Coronary artery (tissue), 2 donors: Measurements from ENCODE around the gene ATP2C2.

Experiments
- DNase-seq: peaks from one replicate; pipeline ENCODE4 v3.0.0-alpha.2; 2017; ENCODE audit warnings: low spot score
- H3K27ac ChIP-seq, 2 donors: fragments of 200-600 bp; sonication (generic); one replicate each; pipeline ENCODE4 v1.5.1; 2016 to 2019
- H3K4me3 ChIP-seq: fragments of 200-600 bp; sonication (generic); 2 replicates; pipeline ENCODE4 v1.5.1; 2016; ENCODE audit warnings: mild to moderate bottlenecking, moderate library complexity
- TF ChIP-seq, protein P1 (sequence below): fragments of 200-600 bp; sonication (generic); IDR thresholded peaks from one replicate; pipeline ENCODE4 v1.5.1; 2019; ENCODE audit warnings: antibody characterized with exemption

The ATP2C2 gene

DNA sequence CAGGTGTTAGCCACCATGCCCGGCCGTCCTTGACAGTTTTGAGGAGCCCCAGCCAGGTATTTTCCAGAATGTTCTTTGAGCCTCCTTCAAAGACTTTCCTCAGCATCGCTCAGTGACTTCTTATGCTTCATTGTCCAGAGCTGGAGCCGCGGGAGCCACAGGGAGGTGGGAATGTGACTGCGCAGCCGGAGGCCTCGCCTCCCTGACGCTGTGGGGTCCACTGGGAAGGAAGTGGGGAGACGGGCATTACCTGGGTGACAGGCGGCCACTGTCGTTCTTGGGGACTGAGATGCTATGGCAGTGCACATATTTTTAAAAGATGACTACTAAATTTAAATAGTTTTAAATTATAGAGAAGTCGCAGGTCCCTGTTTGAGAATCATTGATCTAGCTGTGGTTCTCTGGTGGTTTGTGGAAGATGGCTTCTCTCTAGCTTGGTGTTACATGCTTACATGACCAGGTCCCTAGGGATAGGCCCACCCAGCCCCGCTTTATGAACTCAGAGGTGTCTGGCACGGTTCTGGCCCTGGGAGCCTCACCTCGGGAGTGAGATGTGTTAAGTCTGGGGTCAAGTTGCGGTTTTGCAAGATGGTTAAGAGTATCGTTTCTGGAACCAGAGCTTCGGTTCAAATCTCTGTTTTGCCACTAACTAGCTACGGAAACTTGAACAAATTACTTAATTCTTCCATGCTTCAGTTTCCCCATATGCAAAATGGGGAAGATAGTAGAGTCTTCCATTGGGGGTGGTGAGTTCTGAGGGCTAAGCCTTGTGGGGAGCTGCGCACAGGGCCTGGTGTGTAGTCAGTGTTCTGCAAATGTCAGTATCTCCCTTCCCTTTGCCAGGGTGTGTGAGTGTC, 53.0 kb downstream of the ATP2C2 start:
- no peak for DNase-seq
- Histone ChIP-seq H3K27ac (no peak overlapping the region), H3K4me3 (no peak overlapping the region)
- TF ChIP-seq, protein P1, sequence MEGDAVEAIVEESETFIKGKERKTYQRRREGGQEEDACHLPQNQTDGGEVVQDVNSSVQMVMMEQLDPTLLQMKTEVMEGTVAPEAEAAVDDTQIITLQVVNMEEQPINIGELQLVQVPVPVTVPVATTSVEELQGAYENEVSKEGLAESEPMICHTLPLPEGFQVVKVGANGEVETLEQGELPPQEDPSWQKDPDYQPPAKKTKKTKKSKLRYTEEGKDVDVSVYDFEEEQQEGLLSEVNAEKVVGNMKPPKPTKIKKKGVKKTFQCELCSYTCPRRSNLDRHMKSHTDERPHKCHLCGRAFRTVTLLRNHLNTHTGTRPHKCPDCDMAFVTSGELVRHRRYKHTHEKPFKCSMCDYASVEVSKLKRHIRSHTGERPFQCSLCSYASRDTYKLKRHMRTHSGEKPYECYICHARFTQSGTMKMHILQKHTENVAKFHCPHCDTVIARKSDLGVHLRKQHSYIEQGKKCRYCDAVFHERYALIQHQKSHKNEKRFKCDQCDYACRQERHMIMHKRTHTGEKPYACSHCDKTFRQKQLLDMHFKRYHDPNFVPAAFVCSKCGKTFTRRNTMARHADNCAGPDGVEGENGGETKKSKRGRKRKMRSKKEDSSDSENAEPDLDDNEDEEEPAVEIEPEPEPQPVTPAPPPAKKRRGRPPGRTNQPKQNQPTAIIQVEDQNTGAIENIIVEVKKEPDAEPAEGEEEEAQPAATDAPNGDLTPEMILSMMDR: no peak

DNA sequence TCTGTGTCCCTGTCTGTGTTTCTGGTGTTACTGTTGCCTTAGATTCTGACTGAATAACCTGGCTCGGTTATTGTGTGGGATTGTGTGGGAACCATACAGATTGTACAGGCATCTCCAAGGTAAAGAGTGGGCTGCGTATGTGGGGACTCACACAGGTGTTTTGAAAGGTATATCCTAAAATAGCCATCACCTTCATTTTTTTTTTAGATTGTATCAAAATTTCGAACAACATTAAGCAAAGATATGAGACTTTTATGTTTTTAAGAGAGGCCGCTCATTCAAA, 53.5 kb downstream of the ATP2C2 start:
- Histone ChIP-seq H3K27ac (no peak overlapping the region), H3K4me3 (no peak overlapping the region)
- DNase-seq: no peak
- TF ChIP-seq, protein P1: no peak

- Histone ChIP-seq H3K27ac (no peak overlapping the region), H3K4me3 (no peak overlapping the region)
- TF ChIP-seq, protein P1: no peak
- DNase-seq: no peak
Observed at GRCh38 chr16:84423416-84423837, 55.1 kb downstream of the ATP2C2 start.

DNA sequence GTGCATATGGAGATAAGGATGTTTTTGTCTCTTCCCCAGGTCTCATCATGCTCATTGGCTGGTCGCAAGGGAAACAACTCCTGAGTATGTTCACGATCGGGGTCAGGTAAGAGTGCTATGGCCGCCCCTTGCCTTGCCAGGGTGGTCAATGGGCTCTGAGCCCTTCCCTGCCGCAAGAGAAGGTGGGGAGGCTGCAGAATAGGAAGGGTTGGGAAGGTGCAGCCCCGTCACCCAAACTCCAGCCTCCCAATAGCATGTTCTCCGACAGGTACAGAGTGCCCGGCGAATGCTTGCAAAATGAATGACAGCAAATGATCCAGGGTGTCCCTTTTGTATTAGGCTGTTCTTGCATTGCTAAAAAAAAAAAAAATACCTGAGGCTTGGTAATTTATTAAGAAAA, 57.4 kb downstream of the ATP2C2 start:
- DNase-seq: no peak
- TF ChIP-seq, protein P1: no peak

GRCh38 chr16:84426804-84427203, 58.5 kb downstream of the ATP2C2 start:
- TF ChIP-seq, protein P1: no peak
- no peak overlapping the region for H3K27ac ChIP-seq

More for the DNA sequence above, 57.4 kb downstream of the ATP2C2 start:
- no peak overlapping the region for H3K4me3 ChIP-seq
- no peak overlapping the region for H3K27ac ChIP-seq

DNA sequence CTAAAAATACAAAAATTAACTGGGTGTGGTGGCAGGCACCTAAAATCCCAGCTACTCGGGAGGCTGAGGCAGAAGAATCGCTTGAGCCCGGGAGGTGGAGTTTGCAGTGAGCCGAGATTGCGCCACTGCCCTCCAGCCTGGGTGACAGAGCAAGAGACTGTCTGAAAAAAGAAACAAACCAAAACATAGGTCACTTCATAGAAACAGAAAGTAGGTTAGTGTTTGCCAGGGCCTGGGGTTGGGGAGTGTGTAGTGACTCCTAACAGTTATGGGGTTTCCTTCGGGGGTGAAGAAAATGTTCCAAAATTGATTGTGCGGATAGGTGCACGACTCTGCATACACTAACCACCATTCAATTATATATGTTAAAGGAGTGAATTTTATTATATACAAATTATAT, 59.2 kb downstream of the ATP2C2 start:
- TF ChIP-seq, protein P1: no peak
- Histone ChIP-seq H3K27ac (no peak overlapping the region), H3K4me3 (no peak overlapping the region)
- no peak for DNase-seq

More at GRCh38 chr16:84426804-84427203, 58.5 kb downstream of the ATP2C2 start:
- no peak for DNase-seq
- no peak overlapping the region for H3K4me3 ChIP-seq

- no peak for DNase-seq
- TF ChIP-seq, protein P1: no peak
- H3K27ac ChIP-seq: no peak overlapping the region
- H3K4me3 ChIP-seq: no peak overlapping the region
Observed at GRCh38 chr16:84430860-84431259, 62.5 kb downstream of the ATP2C2 start.
